GM21737 (cell line): ENCODE results near the gene ESPN.

Experiments
- ATAC-seq: cut with Tn5 transposase; IDR thresholded peaks from one replicate; pipeline ENCODE4 v1.9.1; 2021; ENCODE audit warnings: mild to moderate bottlenecking, moderate library complexity; ENCODE audit not compliant: unreplicated experiment

The ESPN gene

DNA sequence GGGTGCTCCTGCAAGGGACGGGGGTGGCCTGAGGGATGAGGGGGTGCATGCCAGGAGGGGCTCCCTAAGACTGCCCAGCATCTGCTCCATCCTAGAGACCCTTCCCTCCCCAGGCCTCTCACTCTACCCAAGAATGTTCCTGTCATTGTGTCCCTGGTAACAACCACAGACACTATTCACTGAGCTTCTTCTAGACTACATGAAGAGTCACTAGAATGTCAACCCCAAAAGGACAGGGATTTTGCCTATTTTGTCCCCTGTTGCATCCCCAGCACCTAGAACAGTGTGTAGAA lies 38.5 kb downstream of the ESPN start:
- no peak for ATAC-seq

DNA sequence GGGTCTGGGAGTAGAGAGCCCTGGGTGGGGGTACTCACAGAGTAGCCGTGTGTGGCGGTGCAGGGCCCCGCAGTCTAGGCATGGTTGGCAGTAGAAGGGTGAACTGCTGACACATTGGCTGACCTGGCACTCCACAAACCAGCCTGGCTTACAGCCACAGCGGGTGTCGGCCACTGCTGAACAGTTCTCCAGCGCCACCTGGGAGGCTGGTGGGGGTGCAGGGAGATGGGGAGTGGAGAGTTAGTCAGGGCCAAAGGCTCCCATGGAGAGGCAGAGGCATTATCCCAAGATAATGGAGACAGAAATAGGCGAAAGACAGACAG lies 39.9 kb downstream of the ESPN start:
- ATAC-seq = no peak

DNA sequence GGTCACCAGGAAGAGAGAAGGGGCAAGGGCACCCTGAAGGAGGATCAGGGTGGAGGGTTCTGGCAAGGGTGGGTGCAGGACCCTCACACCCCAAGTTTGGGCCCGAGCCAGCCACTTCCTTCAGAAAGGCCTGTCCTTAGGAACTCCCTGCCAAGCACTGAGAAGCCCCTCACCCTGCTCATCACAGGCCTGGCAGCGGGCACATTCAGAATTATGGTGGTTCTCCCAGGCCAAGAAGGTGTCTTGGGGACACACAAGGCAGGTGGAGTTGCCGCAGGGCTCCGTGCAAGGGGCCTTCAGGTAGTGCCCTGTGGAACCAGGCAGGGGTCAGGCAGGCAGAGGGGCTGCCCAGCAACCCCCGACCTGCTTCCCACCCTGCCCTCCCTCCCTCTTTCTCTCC lies 40.3 kb downstream of the ESPN start:
- no peak for ATAC-seq

- ATAC-seq = no peak
These were observed 41.0 kb downstream of the ESPN start for GRCh38 chr1:6465461-6466005.

DNA sequence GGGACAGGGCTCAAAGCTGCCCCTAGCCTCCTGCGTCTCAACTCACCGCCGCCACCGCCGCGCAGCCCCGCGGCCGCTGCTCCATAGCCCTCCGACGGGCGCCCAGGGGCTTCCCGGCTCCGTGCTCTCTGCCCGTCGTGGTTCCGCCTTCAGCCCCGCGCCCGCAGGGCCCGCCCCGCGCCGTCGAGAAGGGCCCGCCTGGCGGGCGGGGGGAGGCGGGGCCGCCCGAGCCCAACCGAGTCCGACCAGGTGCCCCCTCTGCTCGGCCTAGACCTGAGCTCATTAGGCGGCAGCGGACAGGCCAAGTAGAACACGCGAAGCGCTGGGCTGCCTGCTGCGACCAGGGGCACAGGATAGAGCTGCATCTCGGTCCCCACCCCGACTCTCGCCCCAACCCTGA lies 41.4 kb downstream of the ESPN start, which contains the start of gene TNFRSF25:
Gene TNFRSF25 (minus strand): TSS at position 151 of the 400 bp plus-strand sequence. CDS start 66 bp downstream, at position 85.
- ATAC-seq = no peak

DNA sequence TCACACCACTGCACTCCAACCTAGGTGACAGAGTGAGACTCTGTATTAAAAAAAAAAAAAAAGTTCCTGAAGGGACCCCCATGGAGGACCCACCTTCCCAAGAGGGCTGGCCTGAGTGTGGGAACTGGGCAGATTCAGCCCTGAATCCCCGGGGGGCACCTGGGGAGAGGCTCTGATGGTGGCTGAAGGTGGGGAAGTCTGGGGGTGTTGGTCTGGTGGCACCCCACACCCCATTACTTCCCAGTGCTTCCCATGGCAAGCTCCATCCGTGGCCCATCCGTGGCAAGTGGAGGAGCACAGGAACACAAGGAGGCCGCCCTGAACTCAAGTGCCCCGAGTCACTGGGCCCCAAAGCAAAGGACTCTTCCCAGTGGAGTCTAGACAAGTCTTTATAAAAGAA lies 42.2 kb downstream of the ESPN start:
- no peak for ATAC-seq

- ATAC-seq = no peak
These were observed 42.6 kb downstream of the ESPN start for GRCh38 chr1:6467224-6467623.

DNA sequence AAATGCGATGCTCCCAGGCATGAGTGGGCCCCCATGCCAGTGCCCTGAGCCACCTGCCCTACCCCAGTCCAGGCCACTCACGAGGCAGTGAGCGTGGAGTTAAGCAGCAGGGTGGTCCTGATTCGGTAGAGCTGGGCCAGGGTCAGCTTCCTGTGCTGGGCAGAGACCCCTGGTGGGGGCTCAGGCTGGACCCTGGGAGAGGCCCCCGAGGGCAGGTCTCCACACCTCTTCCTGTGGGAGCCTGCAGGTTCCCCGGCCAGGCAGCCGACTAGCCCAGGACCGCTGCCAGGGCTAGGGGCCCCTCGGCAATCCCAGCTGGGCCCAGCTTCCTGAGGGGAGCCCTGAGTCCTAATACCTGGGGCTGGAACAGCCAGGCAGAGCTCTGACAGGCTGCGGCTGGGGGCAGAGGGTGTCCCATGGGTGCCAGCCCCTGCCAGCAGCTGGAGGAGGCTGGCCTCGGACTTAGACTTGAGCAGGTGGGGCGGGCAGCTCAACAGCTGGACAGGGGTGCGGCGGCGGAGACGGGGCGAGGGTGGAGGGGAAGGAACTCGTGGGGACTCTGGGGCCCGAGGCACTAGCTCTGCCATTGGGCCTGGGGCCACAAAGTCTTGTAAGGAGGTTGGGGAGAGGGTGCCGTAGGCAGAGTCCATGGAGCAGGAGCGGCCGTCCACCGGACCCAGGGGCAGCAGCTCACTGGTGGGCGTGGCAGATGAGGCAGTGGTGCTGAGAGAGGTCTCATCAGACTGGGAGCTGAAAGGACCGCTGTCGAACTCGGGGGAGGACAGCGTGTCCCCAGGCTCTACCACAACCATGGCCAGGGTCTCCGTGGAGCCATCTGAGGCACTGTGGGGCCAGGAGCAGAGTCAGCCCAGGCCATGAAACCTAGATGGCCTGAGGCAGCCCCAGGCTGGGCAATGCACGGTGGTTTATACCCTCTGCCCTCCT lies 43.4 kb downstream of the ESPN start:
- ATAC-seq = no peak

DNA sequence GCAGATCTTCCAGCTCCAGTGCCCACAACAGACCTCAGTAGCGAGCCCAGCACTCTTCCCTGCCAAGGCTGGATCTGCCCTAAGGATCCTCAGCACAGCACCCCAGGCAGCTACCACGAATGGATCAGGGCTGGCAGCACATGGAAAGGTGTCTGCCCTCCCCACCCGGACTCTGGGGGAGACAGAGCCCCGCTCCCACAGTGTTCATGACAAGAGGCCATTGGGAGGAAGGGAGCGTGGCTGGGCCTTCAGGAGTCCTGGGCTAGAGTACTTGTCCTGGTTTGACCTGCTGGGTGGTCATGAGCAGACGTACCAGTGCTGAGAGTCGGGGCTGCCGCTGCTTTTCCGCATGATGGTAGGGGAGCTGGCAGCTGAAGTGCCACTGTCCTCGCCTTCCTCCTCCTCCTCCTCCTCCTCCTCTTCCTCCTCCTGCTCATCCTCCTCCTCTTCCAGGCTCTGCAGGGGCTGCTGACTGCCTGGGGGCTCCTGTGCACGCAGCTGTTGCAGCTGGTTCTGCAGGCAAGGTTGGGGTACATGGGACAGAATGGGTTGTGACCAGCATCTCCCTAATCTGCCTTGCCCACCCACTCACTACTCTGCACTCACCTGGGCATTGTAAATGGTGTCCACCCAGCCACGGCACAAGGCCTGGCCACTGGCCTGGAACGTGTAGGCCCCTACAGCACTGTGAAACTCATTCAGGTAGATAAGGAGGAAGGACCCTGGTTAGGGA lies 44.3 kb downstream of the ESPN start:
- no peak for ATAC-seq

DNA sequence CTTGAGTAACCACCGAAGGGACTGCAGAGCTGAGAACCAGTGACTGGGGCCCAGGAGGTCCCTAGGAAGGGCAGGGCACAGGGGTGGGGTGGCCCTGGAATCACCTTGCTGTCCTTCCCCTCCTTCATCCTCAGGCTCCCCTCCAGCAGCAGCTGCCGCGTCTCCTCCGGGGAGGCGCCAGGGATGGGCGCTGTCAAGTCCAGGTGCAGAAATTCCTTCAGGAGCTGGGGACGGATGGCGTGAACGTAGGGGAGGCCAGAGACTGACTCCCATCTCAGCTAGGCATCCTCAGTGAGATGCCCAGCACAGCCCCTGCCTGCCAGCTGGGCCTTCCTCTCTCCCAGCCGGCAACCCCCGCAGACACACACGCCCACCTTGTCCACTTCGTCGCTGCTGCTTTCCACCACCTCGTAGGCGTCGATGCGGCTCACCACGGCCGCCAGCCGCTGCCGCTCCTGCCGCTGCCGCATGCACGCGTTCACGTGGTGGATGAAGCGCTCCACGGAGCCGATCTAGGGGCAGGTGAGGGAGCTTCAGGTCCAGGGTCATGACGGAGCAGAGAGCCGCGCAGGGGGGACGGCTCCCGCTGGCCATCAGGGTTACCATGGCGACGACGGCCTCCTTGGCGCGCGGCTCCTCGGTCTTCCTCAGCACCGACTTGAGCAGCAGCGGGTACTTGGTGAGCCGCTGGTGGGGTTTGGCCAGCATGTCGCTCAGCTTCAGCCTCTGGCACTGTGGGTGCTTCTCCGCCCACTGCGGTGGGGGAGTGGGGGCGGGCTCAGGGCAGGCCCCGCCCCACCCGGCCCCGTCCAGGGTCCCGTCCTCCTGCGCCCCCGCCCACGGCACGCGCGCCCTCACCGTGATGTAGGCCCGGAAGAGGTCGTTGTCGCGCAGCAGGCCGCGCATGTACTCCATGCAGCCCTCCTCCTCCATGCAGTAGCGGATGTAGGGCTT lies 45.8 kb downstream of the ESPN start:
- no peak for ATAC-seq

- ATAC-seq = no peak
These were observed 46.8 kb downstream of the ESPN start for GRCh38 chr1:6471086-6471969.

DNA sequence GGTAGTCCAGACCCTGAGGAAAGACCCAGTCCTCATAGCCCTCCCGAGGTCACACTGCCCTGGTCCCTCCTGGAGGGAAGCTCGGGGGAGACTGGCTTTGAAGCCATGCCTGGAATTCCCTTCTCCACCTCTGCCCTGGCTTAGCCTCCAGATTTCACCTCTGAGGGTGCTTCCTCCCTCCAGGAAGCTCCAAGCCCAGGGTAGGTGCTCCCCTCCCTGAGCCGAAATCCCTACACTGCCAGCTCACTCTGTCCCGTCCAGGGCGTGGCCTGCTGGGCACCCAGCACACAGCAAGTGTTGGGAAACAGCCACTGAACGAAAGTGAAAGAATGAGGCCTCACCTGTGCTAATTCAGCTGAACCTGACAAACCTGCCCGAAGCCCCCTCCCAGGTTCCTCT lies 47.4 kb downstream of the ESPN start:
- no peak for ATAC-seq

GRCh38 chr1:6472391-6472790 lies 47.8 kb downstream of the ESPN start:
- no peak for ATAC-seq

- no peak for ATAC-seq
These were observed 48.6 kb downstream of the ESPN start for GRCh38 chr1:6473156-6473555.

DNA sequence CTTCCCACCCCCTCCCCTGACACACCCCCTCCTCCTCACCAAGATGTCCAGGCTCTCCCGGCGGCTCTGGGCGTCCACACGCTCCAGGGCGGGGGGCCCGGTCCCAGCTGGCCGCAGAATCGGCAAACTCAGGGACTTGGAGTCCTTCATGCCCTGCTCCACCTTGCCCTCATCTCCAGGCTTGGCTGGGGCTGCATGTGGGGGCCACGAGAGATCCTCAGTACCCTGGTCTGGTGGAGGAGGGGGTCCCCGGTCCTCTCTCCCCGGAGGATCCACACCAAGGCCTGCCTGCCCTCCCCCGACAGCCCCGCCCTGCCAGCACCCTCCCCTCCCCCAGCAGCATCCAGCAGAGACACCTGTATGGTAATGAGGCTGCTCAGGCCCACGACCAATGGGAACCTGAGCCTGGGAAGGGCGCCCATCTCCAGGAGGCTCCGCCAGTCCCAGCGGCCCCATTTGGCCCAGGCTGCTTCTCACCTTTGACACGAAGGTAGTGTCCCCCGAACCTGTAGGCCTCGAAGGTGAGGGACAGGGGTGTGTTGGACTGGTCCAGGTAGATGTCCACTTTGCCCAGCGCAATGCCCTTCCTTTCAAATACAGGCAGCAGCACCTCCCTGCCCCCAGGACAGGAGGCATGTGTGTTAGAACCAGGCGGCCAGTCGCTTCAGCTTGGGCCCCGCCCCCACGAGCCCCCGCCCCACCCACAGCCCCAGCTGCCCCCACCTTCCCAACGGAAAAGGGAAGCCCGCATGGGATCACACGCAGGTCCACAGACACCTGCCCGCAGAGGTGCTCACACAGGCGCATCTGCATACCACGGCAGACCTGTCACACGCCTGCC lies 49.6 kb downstream of the ESPN start:
- no peak for ATAC-seq

GRCh38 chr1:6474815-6475282 lies 50.3 kb downstream of the ESPN start:
- ATAC-seq = no peak

DNA sequence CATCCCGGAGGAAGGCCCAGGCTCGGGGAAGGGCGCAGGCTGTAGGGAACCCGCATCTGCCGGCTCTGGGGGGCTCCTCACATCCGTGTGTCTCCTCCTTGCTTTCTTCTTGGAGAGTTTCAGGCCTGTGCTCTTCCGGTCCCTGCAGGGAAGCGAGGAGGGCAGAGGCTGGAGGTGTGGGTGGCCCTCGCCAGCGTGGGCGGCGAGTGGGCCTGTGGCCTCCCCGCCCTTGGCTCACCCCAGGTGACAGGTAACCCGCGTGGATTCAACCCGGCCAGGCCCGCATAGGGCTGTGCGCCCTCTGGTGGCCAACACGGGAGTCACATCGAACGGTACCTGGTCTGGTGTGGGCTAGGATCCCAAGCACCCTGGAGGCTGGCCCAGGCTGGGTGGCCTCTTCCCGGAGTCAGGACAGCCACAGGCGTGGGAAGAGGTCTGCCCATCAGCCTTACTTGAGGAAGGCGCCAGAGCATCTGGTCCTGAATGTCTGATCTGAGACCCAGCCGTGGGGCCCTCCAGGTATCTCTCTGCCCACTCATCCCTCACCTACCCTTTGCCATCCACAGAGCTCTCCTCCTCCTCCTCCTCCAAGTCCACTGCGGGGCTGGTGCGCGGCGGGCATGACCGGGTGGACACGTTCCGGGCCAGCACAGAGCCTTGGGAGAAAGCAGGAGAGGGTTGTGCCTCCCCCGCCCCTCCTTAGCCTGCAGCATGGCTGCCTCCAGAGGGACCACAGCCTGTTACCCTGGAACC lies 51.0 kb downstream of the ESPN start:
- no peak for ATAC-seq

GRCh38 chr1:6476483-6476882 lies 51.9 kb downstream of the ESPN start:
- ATAC-seq = no peak
